Activated CD4-positive, CD25-positive, alpha-beta regulatory T cell treated with anti-CD3 and anti-CD28 coated beads, Interleukin-2, amount 50 U/mL, for 72 hours (primary cell): ENCODE results near the gene PAIP2B.
"Not testable (repeated sequence)": the region's sequence is repeated elsewhere in the genome, so short reads cannot be mapped to it uniquely, and the experiment has no call there.

ENCODE experiments used
- DNase-seq: peaks from one replicate; pipeline ENCODE4 v3.0.0; 2021

Gene PAIP2B, protein sequence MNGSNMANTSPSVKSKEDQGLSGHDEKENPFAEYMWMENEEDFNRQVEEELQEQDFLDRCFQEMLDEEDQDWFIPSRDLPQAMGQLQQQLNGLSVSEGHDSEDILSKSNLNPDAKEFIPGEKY

DNA sequence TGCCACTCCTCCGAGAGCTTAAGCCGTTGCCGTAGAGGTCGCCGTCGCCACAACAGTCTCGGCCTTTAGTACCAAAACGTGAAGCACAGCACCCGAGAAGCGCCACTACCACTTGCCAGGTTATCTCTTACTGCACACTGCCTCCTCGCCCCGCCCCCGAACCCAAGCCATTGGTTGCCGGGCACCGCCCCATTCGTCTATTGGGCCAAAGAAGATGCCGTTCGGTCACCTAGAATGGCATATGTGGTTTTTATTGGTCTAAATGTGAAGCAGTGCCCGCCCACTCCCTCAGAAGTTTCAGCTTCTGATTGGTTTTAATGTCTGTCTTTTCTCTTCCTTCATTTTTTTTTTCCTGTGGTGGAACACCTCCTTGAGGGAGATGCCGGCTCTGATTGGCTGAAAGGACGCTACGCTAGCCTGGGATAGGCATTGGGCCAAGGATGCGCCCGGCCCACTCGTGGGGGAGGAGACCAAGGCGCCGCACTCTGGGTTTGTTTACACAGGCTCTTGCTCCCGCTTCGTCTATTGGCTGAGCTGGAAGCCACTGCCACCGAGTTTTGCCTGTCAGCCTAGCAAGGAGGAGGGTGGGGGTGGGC, at the start of gene PAIP2B:
PAIP2B (minus strand) TSS at position 139 of the 596 bp plus-strand sequence. CDS start 24,514 bp downstream, outside the sequence.
- DNase-seq: peak; percentile 94

- DNase-seq: no peak
Observed at GRCh38 chr2:71275939-71276310, 49.0 kb upstream of the PAIP2B start.

DNA sequence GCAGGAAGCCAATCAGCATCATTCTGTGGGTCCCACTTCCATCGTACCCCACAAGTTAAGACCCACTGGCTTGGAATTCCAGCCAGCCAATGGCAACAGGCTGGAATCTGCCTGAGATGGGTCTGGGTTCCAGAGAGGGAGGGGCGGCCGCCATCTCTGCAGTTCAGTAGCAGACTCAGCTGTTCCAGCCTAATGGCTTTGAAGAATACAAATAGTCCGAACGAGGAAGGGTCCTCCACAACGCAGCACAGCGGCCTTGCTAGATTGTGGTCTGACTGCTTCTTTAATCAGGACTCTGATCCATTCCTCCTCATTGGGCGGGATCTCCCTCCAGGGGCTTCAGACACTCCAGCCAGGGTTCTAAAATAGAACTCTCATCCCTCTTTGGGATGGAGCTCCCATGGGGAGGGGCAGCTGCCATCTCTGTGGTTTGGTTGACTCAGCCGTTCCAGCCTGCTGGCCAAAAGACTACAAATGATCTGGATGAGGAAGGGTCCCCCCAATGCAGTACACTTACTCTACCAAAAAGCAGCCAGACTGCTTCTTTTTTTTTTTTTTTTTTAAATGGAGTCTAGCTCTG, 42.7 kb upstream of the PAIP2B start:
- DNase-seq: no peak

- no peak for DNase-seq
Observed at GRCh38 chr2:71263386-71263785, 36.5 kb upstream of the PAIP2B start.

GRCh38 chr2:71261534-71261933, 34.6 kb upstream of the PAIP2B start:
- DNase-seq: no peak

- no peak for DNase-seq
Observed at GRCh38 chr2:71256421-71256820, 29.5 kb upstream of the PAIP2B start.

- no peak for DNase-seq
Observed at GRCh38 chr2:71254776-71255175, 27.9 kb upstream of the PAIP2B start.

- no peak for DNase-seq
Observed at GRCh38 chr2:71254078-71254477, 27.2 kb upstream of the PAIP2B start.

GRCh38 chr2:71253476-71253875, 26.6 kb upstream of the PAIP2B start:
- DNase-seq: no peak

GRCh38 chr2:71252862-71253261, 26.0 kb upstream of the PAIP2B start:
- no peak for DNase-seq

GRCh38 chr2:71250935-71251334, 24.0 kb upstream of the PAIP2B start:
- no peak for DNase-seq

DNA sequence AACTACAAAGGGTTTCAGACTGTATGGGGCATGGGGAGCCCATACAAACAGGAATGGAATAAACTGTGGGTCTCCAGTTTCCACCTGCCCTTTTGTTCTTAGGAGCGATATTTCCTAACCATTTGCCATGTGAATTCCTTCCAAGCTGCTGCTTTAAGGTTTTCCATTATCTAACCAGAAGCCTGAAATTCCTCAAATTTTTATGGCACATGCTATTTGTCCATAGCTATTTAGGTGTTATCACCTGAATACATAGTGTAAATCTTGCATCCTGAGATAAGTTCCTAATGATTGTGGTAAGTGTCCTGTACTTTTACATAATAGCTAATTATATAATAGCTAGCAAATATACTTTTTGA, 17.4 kb upstream of the PAIP2B start:
- no peak for DNase-seq

DNA sequence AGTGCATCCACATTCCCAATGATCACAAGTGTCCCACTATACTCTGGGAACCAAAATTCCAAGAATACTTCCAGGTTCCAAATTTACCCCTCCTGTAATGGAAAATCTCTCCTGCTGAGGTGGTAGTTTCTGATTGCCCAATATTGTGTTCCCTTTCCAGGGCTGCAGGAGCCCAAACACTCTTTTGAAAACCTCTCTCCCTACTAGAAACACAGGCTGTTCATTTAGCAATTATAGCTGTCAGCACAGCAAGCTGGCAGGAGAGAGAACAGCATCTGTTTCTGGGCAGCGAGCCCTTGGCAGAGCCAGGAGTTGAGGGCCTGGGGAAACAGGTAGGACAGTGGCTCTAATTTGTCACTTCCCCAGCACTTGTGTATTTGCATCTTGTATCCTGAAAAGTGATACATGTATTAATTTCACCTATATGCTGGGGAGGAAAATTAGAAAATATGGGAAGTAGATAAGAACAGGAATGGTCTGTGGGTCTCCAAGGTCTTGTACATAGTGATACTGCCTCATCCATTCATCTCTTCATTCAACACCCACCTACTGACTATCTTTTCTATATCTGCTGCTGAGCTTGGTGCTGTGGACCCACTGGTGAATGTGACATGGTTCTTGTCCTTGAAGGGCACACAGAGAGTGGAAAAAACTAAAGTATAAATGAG, 16.9 kb upstream of the PAIP2B start:
- DNase-seq: no peak

DNA sequence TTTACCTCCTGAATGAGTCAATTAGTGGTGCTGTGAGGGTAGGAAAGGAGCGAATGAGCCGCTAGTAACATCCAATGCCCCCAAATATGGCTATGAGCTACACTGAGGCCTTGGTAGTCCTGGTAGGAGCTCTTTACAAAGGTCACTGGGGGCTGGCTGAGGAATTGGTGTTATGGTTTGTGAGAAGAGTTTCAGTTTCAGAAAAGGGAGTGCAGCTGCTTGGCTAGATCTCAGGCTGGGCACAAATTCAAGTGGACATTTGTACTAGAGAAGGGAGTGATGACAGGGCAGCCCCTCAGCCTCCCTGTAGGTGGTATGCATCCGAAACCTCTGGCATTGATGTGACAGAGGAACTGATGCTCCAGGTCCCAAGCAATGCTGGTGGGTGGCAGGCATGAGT, 13.9 kb upstream of the PAIP2B start:
- DNase-seq: no peak

- DNase-seq: no peak
Observed at GRCh38 chr2:71238089-71238488, 11.2 kb upstream of the PAIP2B start.

GRCh38 chr2:71235930-71236587, 9.2 kb upstream of the PAIP2B start:
- DNase-seq: no peak

GRCh38 chr2:71233072-71233471, 6.2 kb upstream of the PAIP2B start:
- not testable (repeated sequence) for DNase-seq

- peak; percentile 43 for DNase-seq
Observed at GRCh38 chr2:71226096-71226964, 573 bp downstream of the PAIP2B start.

DNA sequence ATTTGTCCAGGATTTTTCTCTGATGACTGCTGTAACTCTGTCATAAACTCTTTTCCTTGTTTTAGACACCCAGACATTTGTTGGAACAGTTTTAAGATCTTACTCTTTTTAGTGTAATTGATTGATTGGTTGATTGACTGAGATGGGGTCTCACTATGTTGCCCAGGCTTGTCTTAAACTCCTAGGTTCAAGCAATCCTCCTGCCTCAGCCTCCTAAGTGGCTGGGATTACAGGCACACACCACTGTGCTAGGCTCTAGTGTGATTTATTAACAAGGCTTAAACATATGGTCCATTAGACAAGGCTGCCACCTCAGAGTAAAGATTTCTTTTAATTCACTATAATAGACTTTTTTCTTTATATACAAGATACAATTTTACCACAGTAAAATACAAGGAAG, 2.0 kb downstream of the PAIP2B start:
- DNase-seq: no peak

DNA sequence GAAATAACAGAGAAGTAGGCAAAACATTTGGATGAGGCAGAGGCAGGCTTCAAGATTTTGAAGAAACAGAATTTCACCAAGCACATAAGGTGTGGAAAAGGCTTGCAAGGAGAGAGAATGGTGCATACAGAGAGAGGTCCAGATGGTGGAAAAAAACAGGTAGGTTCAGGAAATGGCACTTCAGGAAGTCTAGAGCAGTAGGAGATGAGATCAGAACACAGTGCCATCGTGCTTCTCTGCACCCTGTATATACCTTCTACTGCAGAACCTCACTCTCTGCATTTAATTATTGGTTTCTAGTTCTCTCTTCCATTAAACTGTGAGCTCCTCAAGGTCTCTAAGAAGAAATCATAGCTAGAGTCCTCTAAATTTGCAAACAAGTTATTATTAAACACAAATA, 2.4 kb downstream of the PAIP2B start:
- no peak for DNase-seq

- DNase-seq: no peak
Observed at GRCh38 chr2:71223767-71224333, 3.1 kb downstream of the PAIP2B start.

GRCh38 chr2:71220743-71221142, 6.2 kb downstream of the PAIP2B start:
- DNase-seq: no peak

DNA sequence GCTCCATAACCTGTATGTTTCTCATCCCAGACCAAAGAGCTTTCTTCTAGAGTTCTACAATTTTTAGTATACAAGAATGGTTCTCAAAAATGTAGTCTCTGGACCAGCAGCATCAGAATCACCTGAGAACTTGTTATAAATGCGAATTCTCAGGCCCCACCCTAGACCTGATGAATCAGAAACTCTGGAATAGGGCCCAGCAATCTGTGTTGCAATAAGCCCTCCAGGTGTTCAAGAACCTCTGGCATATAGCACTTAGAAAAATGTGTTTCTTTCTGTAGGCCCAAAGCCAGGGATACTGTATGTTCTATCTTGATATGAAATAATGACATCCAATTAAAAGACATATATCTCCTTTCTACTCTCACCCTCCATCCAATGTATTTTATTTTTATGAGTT, 10.4 kb downstream of the PAIP2B start:
- no peak for DNase-seq
